GDM1 (cell line): Measurements from ENCODE around the gene PTPRN2.
"Not testable (repeated sequence)": the region's sequence is repeated elsewhere in the genome, so short reads cannot be mapped to it uniquely, and the experiment has no call there.

Source experiments
- DNase-seq: peaks from one replicate; lab custom pipeline; 2025; lab: John Stamatoyannopoulos, UW

PTPRN2 gene

DNA sequence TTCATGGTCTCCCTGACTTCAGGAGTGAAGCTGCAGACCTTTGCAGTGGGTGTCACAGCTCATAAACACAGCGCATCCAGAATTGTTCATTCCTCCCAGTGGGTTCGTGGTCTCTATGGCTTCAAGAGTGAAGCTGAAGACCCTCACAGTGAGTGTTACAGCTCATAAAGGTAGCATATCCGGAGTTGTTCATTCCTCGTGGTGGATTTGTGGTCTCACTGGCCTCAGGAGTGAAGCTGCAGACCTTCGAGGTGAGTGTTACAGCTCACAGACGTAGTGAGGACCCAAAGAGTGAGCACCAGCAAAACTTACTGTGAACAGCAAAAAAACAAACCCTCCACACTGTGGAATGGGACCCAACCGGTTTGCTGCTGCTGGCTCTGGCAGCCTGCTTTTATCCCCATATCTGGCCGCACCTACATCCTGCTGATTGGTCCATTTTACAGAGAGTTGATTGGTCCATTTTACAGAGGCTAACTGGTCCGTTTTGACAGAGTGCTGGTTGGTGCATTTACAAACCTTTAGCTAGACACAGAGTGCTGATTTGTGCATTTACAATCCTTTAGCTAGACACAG lies 308.8 kb downstream of the PTPRN2 start:
- DNase-seq = no peak

DNA sequence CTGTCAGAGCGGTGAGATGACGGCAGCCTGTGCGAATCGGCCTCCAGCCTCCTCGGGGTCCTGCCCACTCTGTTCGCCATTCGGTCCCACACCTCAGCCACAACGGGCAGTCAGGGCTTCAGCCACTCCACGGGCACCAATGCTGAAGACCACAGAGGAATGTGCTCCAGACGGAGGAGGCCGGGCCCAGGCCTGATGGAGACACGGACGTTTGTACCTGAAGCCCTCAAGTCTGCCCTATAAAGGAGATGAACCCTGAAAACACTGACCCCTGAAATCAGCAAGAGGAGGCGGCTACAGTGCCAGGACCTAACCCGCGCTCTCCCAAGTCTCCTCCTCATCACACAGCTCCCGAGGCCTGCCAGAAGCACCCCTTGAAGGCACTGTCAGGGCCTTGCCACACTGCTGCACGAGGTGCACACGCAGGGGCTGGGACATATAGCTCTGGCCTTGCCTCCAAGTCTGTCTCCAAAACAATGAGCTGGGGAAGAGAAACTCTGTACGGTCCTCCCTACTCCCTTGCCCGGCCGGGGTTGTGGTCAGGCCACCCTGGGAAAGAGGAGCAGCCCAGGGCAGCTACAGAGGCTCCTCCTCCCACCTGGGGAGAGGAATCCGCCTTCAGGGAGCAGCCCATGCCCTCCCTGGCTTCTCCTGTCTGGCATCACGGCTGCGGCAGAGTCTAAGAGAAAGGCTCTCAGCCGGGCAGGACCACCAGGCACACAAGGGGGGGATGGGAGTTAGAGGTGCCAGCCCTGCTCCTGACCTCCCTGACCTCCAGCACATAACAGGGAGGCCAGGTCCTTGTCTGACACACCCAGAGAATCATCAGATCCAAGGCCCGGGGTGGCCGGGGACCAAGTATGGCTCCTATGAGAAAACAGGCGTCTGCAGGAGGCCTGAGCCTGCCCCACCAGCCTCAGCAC lies 310.1 kb downstream of the PTPRN2 start:
- no peak for DNase-seq

DNA sequence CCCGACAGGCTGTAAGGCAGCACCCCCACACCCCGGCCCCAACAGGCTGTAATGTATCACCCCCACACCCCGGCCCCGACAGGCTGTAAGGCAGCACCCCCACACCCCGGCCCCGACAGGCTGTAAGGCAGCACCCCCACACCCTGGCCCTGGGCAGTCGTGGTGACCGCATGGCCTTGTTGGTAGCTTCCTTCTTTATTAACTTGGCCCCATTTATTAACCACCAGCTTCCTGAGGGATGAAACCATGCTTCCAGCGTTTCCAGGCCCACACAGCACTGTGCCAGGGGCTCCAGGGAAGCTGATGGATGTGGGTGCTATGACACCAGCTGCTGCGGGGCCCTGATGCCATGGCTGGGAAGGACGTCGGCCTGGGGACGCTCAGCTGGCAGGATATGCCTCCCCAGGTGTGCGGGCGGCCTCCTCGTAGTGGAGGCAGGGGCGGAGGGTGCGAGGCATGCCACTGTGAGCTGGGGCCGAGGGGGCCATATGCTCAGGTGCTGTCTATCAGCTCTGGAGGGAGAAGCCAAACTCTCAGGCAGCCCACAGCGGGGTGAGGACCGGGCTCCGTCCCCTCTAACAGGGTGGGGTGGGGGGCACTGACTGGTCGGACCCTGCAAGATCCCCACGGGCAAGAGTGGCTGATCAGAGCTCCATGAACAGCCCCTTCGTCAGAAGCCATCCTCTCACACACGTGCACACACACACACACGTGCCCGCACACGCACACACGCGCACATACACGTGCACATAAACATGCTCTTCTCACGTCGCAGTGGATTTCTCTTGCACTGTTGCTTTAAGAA lies 311.0 kb downstream of the PTPRN2 start:
- DNase-seq = no peak

DNA sequence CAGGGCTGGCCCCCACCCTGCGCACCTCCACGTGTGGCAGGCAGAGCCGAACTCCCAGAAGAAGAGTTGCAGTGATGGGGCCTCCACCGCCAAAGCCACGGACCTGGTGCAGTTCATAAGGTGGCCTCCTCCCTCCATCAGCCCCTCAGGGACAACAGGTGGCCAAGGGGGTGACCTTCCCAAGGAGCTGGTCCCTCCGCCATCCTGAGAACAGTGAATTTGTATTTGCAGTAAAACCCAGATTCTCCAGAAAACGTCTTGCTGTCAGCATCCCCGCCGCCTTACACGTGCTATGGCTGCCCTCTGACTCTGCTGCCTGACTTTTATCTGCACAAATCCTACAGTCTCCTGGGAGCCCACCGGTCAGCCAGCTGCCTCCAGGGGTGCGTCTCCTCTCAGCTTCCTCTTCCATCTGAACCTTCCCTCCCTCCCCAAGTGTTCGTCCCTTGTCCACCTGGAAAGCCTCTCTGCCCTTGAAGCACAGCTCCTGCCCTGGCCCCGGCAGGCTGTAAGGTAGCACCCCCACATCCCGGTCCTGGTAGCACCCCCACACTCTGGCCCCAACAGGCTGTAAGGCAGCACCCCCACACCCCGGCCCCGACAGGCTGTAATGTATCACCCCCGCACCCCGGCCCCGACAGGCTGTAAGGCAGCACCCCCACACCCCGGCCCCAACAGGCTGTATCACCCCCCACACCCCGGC lies 311.8 kb downstream of the PTPRN2 start:
- no peak for DNase-seq

DNA sequence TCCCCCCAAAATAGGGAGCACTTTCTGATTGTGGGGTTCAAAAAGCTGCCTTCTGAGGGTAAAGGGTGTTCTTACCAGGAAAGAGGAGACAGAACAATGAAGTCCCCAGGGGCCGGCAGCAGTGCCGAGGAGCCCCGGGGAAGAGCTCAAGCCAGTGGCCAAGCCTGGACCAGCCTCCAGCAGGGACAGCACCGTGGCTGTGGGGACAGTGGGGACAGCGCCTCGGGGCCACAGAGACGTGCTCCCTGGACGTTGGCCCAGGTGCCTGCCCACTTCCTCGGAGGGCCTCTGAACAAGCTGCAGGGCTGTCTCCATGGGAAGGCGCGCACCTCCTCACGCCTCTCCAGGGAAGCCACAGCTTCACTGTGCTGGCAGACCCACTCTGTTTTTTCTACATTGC lies 312.6 kb downstream of the PTPRN2 start:
- DNase-seq = no peak

DNA sequence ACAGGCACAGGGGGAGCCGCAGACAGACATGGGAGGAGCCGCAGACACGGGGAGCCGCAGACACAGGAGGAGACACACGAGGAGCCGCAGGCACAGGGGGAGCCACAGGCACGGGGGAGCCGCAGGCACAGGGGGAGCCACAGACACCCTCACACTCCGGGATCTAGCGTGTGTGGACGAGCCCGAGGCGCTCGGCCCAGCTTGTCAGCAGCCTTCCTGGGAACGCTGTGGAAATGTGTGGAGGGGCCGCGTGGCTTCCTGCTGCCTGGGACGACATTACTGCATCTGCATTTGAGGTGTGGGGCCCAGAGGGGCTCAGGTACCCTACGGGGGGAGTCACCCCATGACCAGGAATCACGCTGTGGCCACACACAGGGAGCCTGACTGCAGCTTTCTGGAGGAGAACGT lies 313.2 kb downstream of the PTPRN2 start:
- DNase-seq = no peak

DNA sequence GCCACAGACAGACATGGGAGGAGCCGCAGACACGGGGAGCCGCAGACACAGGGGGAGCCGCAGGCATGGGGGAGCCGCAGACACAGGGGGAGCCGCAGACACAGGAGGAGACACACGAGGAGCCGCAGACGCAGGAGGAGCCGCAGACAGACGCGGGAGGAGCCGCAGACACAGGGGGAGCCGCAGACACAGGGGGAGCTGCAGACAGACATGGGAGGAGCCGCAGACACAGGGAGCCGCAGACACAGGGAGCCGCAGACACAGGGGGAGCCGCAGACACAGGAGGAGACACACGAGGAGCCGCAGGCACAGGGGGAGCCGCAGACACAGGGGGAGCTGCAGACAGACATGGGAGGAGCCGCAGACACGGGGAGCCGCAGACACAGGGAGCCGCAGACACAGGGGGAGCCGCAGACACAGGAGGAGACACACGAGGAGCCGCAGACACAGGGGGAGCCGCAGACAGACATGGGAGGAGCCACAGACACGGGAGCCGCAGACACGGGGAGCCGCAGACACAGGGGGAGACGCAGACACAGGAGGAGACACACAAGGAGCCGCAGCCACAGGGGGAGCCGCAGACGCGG lies 313.8 kb downstream of the PTPRN2 start:
- not testable (repeated sequence) for DNase-seq

DNA sequence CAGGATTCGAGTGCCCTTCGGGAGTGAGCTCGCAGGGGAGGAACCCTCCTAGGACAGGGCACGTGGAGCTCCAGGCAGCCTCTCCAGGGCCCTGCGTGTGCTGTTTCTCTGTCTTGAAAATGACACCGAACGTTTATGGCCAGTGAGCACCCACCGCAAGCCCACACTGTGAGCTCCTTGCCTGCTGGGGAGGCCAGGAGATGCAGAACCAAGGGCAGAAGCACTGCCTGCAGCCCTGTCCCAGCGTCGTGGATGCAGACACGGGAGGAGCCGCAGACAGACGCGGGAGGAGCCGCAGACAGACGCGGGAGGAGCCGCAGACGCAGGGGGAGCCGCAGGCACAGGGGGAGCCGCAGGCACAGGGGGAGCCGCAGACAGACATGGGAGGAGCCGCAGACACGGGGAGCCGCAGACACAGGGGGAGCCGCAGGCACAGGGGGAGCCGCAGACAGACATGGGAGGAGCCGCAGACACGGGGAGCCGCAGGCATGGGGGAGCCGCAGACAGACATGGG lies 314.4 kb downstream of the PTPRN2 start:
- DNase-seq = no peak

DNA sequence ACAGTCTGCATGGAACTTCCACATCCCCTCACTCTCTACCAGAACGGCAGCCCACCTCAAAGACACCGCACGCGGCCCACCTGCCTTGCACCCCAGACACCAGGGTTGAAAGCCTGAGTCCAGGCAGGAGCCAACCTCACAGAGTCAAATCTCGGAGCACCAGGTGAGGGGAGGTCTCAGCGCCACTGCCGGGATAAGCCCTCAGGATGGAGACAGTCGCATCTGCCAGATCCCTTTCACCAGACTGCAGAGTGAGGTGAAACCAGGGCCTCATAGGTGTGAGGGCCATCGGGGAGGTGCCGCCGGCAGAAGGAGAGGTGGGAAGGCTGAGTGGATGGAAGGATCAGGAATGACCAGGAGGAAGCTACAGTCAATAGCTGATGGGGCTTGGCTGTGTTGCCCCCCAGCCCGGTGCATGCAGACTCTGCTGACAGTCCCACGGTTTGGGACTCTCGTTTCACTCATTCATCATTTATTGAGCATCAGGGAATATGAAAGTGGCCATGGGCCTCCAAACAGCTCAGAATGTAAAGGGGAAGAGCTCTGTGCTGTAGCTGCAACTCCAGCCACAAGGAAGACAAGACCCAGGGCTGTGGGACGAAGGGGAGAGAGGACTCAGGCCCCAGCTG lies 315.0 kb downstream of the PTPRN2 start:
- no peak for DNase-seq

DNA sequence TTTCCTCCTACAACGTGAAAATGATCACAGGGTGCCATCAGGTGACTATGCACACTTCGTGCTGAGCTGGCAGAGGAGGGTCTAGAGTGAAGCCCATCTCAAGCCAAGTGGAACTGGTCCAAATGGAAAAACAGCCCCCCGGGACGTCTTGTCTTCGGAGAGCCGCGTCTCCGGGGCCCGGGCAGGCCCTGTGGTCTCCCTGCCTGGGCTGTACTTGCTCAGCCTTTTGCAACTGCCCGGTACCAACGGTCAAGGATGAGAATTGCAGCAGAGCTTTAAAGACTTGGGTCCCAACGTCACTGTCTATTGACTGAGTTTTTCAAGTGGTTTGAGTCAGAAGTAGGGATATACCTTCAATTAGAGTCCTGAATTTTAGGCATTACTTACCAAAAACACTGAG lies 315.5 kb downstream of the PTPRN2 start:
- DNase-seq = no peak

DNA sequence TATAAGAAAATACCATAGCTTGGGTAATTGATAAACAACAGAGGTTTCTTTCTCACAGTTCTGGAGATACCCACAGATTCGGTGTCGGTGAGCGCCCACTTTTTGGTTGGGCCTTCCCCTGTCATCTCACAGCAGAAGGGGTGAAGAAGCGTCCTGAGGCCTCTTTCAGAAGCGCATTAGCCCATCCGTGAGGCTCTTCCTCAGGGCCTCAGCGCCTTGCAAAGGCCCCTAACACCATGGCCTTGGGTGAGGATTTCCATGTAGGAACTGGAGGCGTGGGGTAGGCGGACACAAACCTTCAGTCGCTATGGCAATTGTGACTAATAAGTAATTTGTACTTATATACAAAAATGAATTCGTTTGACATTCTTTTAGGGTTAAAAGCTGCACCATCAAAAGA lies 316.0 kb downstream of the PTPRN2 start:
- no peak for DNase-seq

DNA sequence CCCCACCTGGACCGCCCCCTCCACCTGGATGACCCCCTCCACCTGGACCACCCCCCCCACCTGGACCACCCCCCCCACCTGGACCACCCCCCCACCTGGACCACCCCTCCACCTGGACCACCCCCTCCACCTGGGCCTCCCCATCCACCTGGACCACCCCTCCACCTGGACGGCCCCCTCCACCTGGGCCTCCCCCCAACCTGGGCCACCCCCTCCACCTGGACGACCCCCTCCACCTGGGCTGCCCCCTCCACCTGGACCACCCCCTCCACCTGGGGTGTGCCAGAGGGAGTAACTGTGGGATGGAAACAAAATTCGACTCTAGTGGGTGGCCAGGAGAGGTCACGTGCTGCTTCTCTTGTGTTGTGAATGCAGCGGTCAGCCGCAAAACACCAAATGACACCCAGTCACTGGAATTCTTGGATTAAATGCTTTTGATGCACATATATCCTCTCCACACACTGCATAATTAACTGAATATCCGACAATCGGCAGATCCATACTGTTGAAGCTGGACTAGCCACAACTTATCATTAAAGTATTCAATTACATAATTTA lies 316.7 kb downstream of the PTPRN2 start:
- no peak for DNase-seq

DNA sequence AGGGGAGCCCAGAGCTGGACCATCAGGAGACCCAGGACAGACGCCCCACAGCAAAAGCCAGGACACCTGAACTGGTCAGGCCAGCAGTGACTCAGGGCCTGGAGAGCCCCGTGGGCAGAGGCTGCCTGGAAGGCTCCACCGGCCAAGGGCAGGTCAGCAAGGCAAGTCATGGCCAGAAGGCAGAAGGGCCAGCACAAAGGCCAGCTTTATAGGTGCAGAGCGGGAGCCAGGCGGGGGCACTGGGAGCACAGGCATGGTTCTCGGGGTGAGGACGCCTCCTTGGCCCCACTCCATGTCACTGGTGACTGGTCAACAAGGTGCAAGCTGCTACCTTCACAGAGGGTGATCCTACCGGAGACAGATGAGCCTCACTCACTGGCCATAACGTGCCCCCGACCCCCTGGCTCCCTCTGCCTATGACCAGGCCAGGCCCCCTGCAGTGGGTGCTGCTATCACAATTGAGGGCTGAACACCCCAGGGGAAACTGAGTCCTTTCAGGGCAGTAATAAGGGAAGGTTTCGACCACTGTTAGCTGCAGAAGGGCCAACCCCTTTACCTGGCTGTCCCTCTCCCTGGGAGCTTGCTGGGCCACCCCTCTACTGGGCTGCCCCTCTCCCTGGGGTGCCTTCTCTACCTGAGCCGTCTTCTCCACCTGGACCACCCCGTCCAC lies 317.4 kb downstream of the PTPRN2 start:
- no peak for DNase-seq

DNA sequence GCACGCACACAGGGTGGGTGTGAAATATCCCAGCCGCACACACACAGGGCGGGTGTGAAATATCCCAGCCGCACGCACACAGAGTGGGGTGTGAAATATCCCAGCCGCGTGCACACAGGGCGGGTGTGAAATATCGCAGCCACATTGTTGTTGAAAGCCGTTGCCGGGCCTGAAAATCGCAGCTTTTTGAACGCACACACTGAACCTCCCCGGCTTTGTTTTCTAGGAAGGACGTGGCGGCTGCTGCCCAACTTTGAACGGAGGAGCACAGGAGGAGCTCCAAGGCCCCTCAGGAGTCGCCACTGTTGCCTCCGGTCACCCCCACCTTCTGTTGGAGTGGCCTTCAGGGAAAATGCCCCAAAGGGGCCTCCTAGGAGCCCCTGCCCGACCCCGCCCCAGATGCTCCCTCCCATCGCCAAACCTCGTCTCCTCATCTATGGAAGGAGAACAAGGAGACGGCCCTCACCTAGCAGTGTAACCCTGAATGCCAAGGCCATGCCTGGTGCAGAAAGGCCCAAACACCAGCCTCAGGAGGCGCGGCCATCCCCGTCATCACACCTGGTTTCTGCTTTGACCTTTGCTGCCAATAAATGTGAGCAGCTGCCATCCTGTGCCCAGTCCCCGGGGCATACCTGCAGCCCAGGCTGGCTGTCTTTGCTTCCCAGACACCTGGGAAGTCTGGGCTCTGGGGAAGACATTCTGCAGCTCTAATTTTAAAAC lies 318.6 kb downstream of the PTPRN2 start:
- no peak for DNase-seq

DNA sequence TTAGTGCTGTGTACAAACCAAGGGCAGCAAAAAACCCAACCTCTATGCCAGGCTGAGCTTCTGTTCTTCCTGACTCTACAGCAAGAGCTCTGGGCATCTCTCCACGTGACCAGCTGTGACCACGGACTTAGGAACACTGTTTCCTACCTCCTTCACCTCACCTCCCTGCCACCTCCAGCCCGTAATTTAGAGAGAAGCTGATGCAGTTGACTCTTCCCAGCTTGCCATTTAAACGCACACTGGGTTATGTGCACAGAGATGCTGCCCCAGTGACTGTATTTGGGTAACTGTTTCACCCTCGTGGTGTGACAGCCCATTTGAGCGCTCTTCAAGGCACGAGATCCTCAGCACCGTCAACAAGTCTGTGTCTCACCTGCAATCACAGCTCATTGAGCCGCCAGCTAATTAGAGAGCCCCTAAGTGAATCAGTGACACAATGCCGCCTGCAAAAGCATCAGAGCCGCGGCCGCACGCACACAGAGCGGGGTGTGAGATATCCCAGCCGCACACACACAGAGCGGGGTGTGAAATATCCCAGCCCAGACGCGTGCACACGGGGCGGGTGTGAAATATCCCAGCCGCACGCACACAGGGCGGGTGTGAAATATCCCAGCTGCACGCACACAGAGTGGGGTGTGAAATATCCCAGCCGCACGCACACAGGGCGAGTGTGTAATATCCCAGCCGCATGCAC lies 319.7 kb downstream of the PTPRN2 start:
- no peak for DNase-seq

DNA sequence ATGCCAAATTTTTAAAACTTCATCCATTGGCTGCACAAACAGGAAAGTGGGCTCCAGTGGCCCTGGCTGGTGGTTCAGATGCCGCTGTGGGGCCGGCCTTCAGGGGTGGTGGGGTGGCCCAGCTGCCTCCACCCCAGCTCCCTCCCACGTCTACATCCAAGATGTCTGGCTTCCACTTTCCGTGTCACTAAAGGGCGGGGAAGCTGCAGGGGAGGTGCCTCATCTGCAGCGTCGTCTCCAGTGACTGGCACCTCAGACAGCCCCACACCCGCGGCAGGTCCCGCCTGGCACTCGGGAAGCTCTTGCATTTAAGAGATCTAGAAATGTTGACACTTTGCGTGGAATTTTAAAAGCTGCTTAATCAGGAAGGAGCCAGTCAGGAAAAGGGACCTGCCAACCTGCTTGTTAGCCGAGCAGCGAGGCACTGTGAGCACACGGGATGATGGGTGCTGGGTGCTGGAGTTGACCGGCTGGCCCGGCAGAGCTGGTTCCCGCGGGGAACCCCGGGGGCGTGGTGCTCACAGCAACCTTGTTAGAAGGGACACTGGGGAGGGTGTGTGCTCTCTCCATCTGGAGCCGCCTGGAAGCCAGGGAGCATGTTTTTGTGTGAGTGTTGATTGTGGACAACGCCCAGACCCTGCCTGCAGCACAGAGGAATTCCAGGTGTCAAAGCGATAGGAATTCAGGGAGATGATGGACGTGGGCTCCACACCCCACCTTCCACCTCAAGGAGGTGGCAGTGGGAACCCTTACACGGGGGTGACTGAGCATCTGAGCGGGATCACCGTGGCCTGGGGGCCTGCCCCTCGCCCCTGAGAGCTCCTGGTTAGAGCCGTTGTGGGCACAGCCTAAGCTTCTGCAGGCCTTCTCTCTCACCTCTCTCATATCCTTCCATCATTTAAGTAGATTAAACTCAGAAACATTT lies 320.5 kb downstream of the PTPRN2 start:
- DNase-seq = no peak

DNA sequence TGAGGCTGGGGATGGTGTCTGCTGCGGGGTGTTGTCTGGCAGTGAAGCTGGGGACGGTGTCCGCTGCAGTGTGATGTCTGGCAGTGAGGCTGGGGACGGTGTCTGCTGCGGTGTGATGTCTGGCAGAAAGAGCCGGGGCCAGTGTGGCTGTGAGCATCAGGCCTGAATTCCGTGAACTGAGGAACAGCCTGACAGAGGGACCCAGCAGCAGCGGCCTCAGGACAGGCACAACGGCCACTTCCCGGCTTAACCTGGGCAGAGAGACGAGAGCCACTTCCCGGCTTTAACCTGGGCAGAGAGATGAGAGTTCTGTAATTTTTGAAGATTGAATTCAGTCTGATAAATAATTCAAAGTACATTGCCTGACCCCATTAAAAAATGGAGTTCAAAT lies 321.2 kb downstream of the PTPRN2 start:
- no peak for DNase-seq

DNA sequence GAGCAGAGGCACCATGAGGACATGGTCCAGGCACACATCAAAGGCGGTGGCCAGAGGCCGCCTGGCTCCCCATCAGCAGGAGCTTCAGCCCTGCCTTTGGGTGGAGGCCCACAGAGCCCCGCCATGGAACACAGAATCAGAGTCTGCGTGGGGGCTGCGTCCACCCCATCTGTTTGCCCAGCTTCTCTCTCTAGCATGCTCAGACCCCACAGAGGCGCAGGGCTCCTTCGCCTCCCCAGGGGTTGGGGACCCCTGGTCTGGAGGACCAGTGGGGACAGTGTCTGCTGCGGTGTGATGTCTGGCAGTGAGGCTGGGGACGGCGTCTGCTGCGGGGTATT lies 321.9 kb downstream of the PTPRN2 start:
- DNase-seq = no peak
